Liver (tissue), 9 donors: Measurements from ENCODE around the gene ZNRF3. TPM values are rescaled to one million over a fixed set of nuclear protein-coding genes. Genes with fewer than 3 reads are reported as not detected.

ENCODE experiments used
- DNase-seq: peaks from one replicate; pipeline ENCODE4 v3.0.0-alpha.2; 2017; ENCODE audit warnings: low spot score
- H3K27ac ChIP-seq, 2 donors: one replicate each; pipeline ENCODE4 v1.7.0; 2013; ENCODE audit warnings: inconsistent platforms in 2 of 2, low read length in 2 of 2, control low read depth in 1 of 2, low read depth in 1 of 2, mild to moderate bottlenecking in 1 of 2
- H3K27me3 ChIP-seq, 4 donors: one replicate each; pipeline versions ENCODE4 v1.6.1 to v1.7.0; 2013; ENCODE audit warnings: low read length in 3 of 4, inconsistent platforms in 1 of 4, mild to moderate bottlenecking in 1 of 4, moderate library complexity in 1 of 4; ENCODE audit not compliant: control insufficient read depth in 4 of 4, insufficient read depth in 4 of 4
- H3K36me3 ChIP-seq, 4 donors: one replicate each; pipeline versions ENCODE4 v1.6.1 to v1.7.0; 2013; ENCODE audit warnings: low read length in 3 of 4, mild to moderate bottlenecking in 3 of 4, low read depth in 1 of 4, moderate library complexity in 1 of 4; ENCODE audit not compliant: control insufficient read depth in 4 of 4, insufficient read depth in 3 of 4
- H3K4me1 ChIP-seq, 4 donors: one replicate each; pipeline versions ENCODE4 v1.6.1 to v1.7.0; 2013; ENCODE audit warnings: low read length in 3 of 4, mild to moderate bottlenecking in 3 of 4, moderate library complexity in 1 of 4; ENCODE audit not compliant: control insufficient read depth in 4 of 4, insufficient read depth in 4 of 4
- H3K4me3 ChIP-seq, 3 donors: one replicate each; pipeline versions ENCODE4 v1.6.1 to v1.7.0; 2013; ENCODE audit warnings: low read length in 3 of 3, control low read depth in 1 of 3, low read depth in 1 of 3, mild to moderate bottlenecking in 1 of 3
- H3K9ac ChIP-seq, 2 donors: one replicate each; pipeline ENCODE4 v1.7.0; 2013; ENCODE audit warnings: low read length in 2 of 2, mild to moderate bottlenecking in 2 of 2, moderate library complexity in 2 of 2, control low read depth in 1 of 2, low read depth in 1 of 2
- H3K9me3 ChIP-seq, 4 donors: one replicate each; pipeline versions ENCODE4 v1.6.1 to v1.7.0; 2013; ENCODE audit warnings: low read length in 3 of 4; ENCODE audit not compliant: control insufficient read depth in 4 of 4
- ATF3 ChIP-seq: IDR thresholded peaks from 2 replicates; pipeline ENCODE4 v1.6.1; 2016; ENCODE audit warnings: antibody characterized with exemption
- CTCF ChIP-seq: fragments of 150-350 bp; IDR thresholded peaks from 2 replicates; pipeline ENCODE4 v1.5.1; 2017; ENCODE audit warnings: improper control_type of control experiment, low read depth, low read length; ENCODE audit not compliant: missing input control
- FOXA2 ChIP-seq: IDR thresholded peaks from 2 replicates; pipeline ENCODE4 v1.6.1; 2016; ENCODE audit warnings: antibody characterized with exemption
- HNF4A ChIP-seq, 2 donors: conservative IDR thresholded peaks; 2 replicates each; pipeline ENCODE4 v1.6.1; 2016; ENCODE audit warnings: antibody characterized with exemption in 2 of 2, mild to moderate bottlenecking in 2 of 2
- JUND ChIP-seq, 2 donors: IDR thresholded peaks; 2 replicates each; pipeline ENCODE4 v1.6.1; 2016; ENCODE audit warnings: antibody characterized with exemption in 2 of 2
- NR2F2 ChIP-seq: IDR thresholded peaks from 2 replicates; pipeline ENCODE4 v1.6.1; 2016; ENCODE audit warnings: antibody characterized with exemption
- RXRA ChIP-seq, 2 donors: IDR thresholded peaks; 2 replicates each; pipeline ENCODE4 v1.6.1; 2017 to 2018; ENCODE audit warnings: antibody characterized with exemption in 2 of 2, mild to moderate bottlenecking in 1 of 2
- SP1 ChIP-seq: IDR thresholded peaks from 2 replicates; pipeline ENCODE4 v1.6.1; 2018; ENCODE audit warnings: antibody characterized with exemption, mild to moderate bottlenecking
- YY1 ChIP-seq: IDR thresholded peaks from 2 replicates; pipeline ENCODE4 v1.6.1; 2016; ENCODE audit warnings: antibody characterized with exemption, mild to moderate bottlenecking
- ZBTB33 ChIP-seq: IDR thresholded peaks from 2 replicates; pipeline ENCODE4 v1.6.1; 2016; ENCODE audit warnings: antibody characterized with exemption
- WGBS: extraction: QIAGEN DNeasy Blood & Tissue Kit; methylation state at CpG from one replicate; pipeline ENCODE4 v1.1.7; 2013; 5-methylcytosine and 5-hydroxymethylcytosine counted together
- polyA plus RNA-seq, 2 donors: library from polyadenylated mRNA; stranded (reverse) in 1 of 2; unstranded in 1 of 2; fragments of 200-250 nt in 1 of 2; fragments of >200 nt in 1 of 2; fragmentation: Nextera tagmentation in 1 of 2; extraction: Ambion mirVana in 1 of 2; gene quantifications; one replicate each; pipeline versions ENCODE4 v1.2.1 to v1.2.3, GENCODE V29; 2013 to 2015
- total RNA-seq, 2 donors: library from RNA; depleted of rRNA; stranded (reverse); fragments of >200 nt; gene quantifications; one replicate each; pipeline ENCODE4 v1.2.3, GENCODE V29; 2014
- donor health status: healthy.
- donor health status: healthy.
- donor health status: healthy.
- donor health status: healthy.
- donor health status: healthy.

Gene ZNRF3
- total and polyA plus RNA-seq, 4 donors, result 2.2 to 5.9 (median 4.7) TPM

- no peak overlapping the region for H3K27ac ChIP-seq
- 91% methylated on average over 5 of the region's 5 CpGs for WGBS
- peaks cover 3 to 30% (median 18%) of the 10 kb centered on the region in 4 donors for H3K4me1 ChIP-seq
Measured at GRCh38 chr22:29009148-29009547, 125.8 kb downstream of the ZNRF3 start.

GRCh38 chr22:29011240-29012100 lies 128.1 kb downstream of the ZNRF3 start:
- H3K9ac ChIP-seq, result no peak overlapping the region
- peaks cover 0 to 3% (median under 1%) of the 10 kb centered on the region in 4 donors for H3K36me3 ChIP-seq
- no peak for TF ChIP-seq RXRA (IDR thresholded peaks at IDR 0.05)
- TF ChIP-seq SP1, result no peak
- no peak for TF ChIP-seq CTCF
- TF ChIP-seq ZBTB33, result no peak
- no peak for TF ChIP-seq NR2F2
- TF ChIP-seq ATF3, result no peak
- TF ChIP-seq JUND (IDR thresholded peaks at IDR 0.05), result no peak
- no peaks in the 10 kb centered on the region for H3K27me3 ChIP-seq
- H3K4me1 ChIP-seq, result peaks cover 3 to 34% (median 15%) of the 10 kb centered on the region in 4 donors
- H3K9me3 ChIP-seq, result no peaks in the 10 kb centered on the region
- H3K4me3 ChIP-seq, result no peak overlapping the region
- 77% methylated on average over 14 of the region's 14 CpGs for WGBS
- H3K27ac ChIP-seq, result no peak overlapping the region
- DNase-seq, result no peak

More at GRCh38 chr22:29009148-29009547, 125.8 kb downstream of the ZNRF3 start:
- no peak for TF ChIP-seq FOXA2
- TF ChIP-seq SP1, result peak; percentile 31
- H3K36me3 ChIP-seq, result peaks cover 0 to 3% (median under 1%) of the 10 kb centered on the region in 4 donors
- H3K27me3 ChIP-seq, result no peaks in the 10 kb centered on the region
- no peak overlapping the region for H3K4me3 ChIP-seq
- no peak overlapping the region for H3K9ac ChIP-seq
- no peaks in the 10 kb centered on the region for H3K9me3 ChIP-seq
- DNase-seq, result no peak

GRCh38 chr22:29012101-29012433 lies 128.7 kb downstream of the ZNRF3 start:
- no peak overlapping the region for H3K27ac ChIP-seq
- no peak overlapping the region for H3K9ac ChIP-seq
- 75% methylated on average over 4 of the region's 4 CpGs for WGBS
- peaks cover 7 to 40% (median 21%) of the 10 kb centered on the region in 4 donors for H3K4me1 ChIP-seq
- H3K9me3 ChIP-seq, result no peaks in the 10 kb centered on the region
- H3K4me3 ChIP-seq, result no peak overlapping the region
- peaks cover 0 to 3% (median under 1%) of the 10 kb centered on the region in 4 donors for H3K36me3 ChIP-seq
- no peak for TF ChIP-seq FOXA2
- TF ChIP-seq YY1, result no peak
- TF ChIP-seq HNF4A (conservative IDR thresholded peaks at IDR 0.05), result peak in 1 of 2 donors; percentile 9
- DNase-seq, result no peak
- no peaks in the 10 kb centered on the region for H3K27me3 ChIP-seq
